GM10266 (cell line): ENCODE measurements around the gene SORL1.

Experiments
- DNase-seq: peaks from one replicate; pipeline ENCODE4 v3.0.0; 2012; ENCODE audit errors: extremely low spot score
- CTCF ChIP-seq: IDR thresholded peaks from 2 replicates; pipeline ENCODE4 v1.5.1; 2012; ENCODE audit warnings: mild to moderate bottlenecking, low read depth; ENCODE audit not compliant: control insufficient read depth, insufficient read depth; ENCODE audit errors: missing control alignments

Gene SORL1

GRCh38 chr11:121463689-121464335 lies 11.7 kb downstream of the SORL1 start:
- DNase-seq, result no peak

GRCh38 chr11:121464352-121464946 lies 12.3 kb downstream of the SORL1 start:
- DNase-seq, result no peak
- TF ChIP-seq CTCF, result no peak

More at GRCh38 chr11:121463689-121464335, 11.7 kb downstream of the SORL1 start:
- no peak for TF ChIP-seq CTCF

GRCh38 chr11:121465709-121466062 lies 13.6 kb downstream of the SORL1 start:
- DNase-seq, result no peak
- no peak for TF ChIP-seq CTCF

GRCh38 chr11:121466063-121466794 lies 14.1 kb downstream of the SORL1 start:
- DNase-seq, result no peak
- TF ChIP-seq CTCF, result no peak

- no peak for DNase-seq
Observed at GRCh38 chr11:121467471-121467870, 15.4 kb downstream of the SORL1 start.

GRCh38 chr11:121467965-121468364 lies 15.9 kb downstream of the SORL1 start:
- TF ChIP-seq CTCF, result no peak
- DNase-seq, result peak; percentile 70

More at GRCh38 chr11:121467471-121467870, 15.4 kb downstream of the SORL1 start:
- no peak for TF ChIP-seq CTCF

- no peak for TF ChIP-seq CTCF
Observed at GRCh38 chr11:121469910-121470309, 17.8 kb downstream of the SORL1 start.

More at GRCh38 chr11:121469910-121470309, 17.8 kb downstream of the SORL1 start:
- DNase-seq, result no peak
